Measurements from ENCODE around the gene SPDYE2. TPM values are rescaled to one million over a fixed set of nuclear protein-coding genes. Genes with fewer than 3 reads are reported as not detected.

Gene SPDYE2
- not detected in 5 replicates for total RNA-seq (2022; extraction: Qiagen RNA extraction; ENCODE audit: low read depth)

DNA sequence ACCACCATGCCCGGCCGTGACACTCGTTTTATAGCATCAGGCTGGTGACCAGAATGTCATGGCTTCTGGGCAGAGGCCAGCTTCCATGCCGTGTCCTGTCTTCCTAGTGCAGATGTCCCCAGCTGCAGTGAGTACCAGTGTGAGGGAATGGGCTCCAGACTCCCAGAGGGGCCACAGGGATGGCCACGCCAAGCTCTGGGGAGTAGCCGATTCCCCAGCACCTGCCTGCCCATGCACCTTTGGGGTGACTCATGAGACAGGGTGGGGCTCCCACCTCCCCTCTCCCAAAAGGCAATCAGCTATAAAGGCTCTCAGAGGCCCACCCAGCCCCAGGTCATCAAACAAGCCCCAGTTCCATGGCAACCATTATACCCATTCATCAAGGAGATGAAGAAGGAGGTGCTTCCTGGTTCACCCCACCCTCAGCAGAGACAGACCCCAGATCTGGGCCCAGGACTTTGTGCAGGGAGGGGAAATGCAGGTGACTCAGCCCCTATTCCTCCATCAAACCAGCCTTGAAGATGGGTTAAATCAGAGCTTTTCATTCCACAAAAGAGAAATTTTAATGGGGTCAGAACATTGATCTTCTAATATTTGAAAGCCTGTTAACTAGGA, at the start of gene SPDYE2:
Gene SPDYE2, plus strand, starts transcription at position 419 of the 615 bp plus-strand sequence. CDS start 2,030 bp downstream, outside the sequence.

DNA sequence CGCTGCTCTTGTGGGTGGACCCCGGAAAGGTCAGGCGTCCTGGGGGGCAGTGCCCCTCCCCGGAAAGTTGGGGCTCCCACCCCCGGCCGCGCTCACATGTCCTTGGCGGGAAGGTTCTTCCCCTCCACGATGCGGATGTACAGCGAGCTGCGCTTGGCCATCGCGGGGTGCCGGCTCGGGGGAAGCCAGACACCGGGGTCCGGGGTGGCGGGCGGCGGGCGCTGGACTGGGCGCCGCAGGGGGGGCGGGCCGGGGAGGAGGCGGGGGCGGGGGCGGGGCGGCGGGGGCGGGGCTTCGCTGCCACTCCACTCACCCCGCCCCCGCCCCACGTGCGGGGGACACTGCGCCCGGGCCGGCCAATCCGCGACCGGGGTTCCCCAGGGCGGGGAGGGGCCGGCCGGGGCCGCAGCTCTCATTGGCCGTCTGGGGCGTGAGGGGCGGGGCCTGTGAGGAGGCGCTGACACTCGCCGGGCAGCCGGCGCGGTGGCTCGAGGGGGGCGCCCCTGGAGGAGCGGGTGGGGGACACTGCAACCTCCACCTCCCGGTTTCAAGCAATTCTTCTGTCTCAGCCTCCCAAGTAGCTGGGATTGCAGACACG, 33.4 kb upstream of the SPDYE2 start, which contains the start of gene RASA4B:
Gene RASA4B, minus strand, starts transcription at position 228 of the 598 bp plus-strand sequence. Its CDS starts 67 bp downstream, at position 161.

DNA sequence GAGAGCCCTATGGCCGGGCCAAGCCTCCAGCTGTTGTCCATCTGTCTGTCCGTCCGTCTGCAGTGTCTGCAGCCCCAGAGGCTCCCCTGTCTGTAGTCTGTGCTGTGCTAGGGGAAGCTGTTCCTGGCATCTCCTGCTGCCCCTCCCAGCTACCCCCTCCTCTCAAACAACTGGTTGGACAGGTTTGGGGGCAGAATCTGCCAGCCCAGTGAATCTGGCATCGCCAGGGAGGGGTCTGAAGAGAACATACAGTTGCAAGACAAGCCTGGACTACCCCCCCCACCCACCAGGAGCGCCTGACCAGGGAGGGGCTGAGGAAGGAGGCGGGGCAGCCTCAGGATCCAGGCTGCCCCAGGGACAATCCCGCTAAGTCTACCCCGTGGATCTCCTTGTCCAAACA, 7.4 kb upstream of the SPDYE2 start, which contains the start of gene UPK3BL2:
Gene UPK3BL2, minus strand, starts transcription at position 101 of the 400 bp plus-strand sequence. Its CDS starts 60 bp downstream, at position 41.

GRCh38 chr7:102572261-102573239, 21.5 kb downstream of the SPDYE2 start, which contains the start of gene POLR2J3:
Gene POLR2J3 (minus strand): TSS chr7:102572583. CDS start chr7:102572521, 62 bp downstream.

Other genes with a start within 250 kb of the SPDYE2 start
- gene SPDYE6, start 194.8 kb upstream of the SPDYE2 start, total RNA-seq (2022; extraction: Qiagen RNA extraction; ENCODE audit: low read depth): not detected in 5 replicates
- 21.5 to 24.7 TPM (median 23.7 TPM) in 5 replicates for gene PRKRIP1, start 154.9 kb upstream of the SPDYE2 start, total RNA-seq (2022; extraction: Qiagen RNA extraction; ENCODE audit: low read depth)
- gene ORAI2, start 117.7 kb upstream of the SPDYE2 start, total RNA-seq (2022; extraction: Qiagen RNA extraction; ENCODE audit: low read depth): 25.6 to 39.5 TPM (median 38.0 TPM) in 5 replicates
- 9.3 to 12.9 TPM (median 11.5 TPM) in 5 replicates for gene ALKBH4, start 86.4 kb upstream of the SPDYE2 start, total RNA-seq (2022; extraction: Qiagen RNA extraction; ENCODE audit: low read depth)
- 22.8 to 33.4 TPM (median 26.4 TPM) in 5 replicates for gene LRWD1, start 86.2 kb upstream of the SPDYE2 start, total RNA-seq (2022; extraction: Qiagen RNA extraction; ENCODE audit: low read depth)
- 105 to 118 TPM (median 109 TPM) in 5 replicates for gene POLR2J, start 72.3 kb upstream of the SPDYE2 start, total RNA-seq (2022; extraction: Qiagen RNA extraction; ENCODE audit: low read depth)
- gene RASA4B, start 33.4 kb upstream of the SPDYE2 start, total RNA-seq (2022; extraction: Qiagen RNA extraction; ENCODE audit: low read depth): 1.0 to 2.1 TPM (median 1.5 TPM) in 5 replicates
- gene UPK3BL2, start 7.5 kb upstream of the SPDYE2 start, total RNA-seq (2022; extraction: Qiagen RNA extraction; ENCODE audit: low read depth): 1.6 to 2.3 TPM (median 2.0 TPM) in 5 replicates
- gene POLR2J3, start 21.4 kb downstream of the SPDYE2 start, total RNA-seq (2022; extraction: Qiagen RNA extraction; ENCODE audit: low read depth): 16.2 to 72.1 TPM (median 35.8 TPM) in 5 replicates
- gene RASA4, start 65.5 kb downstream of the SPDYE2 start, total RNA-seq (2022; extraction: Qiagen RNA extraction; ENCODE audit: low read depth): 1.7 to 2.7 TPM (median 2.3 TPM) in 5 replicates
- gene UPK3BL1, start 91.6 kb downstream of the SPDYE2 start, total RNA-seq (2022; extraction: Qiagen RNA extraction; ENCODE audit: low read depth): 7.1 to 16.1 TPM (median 11.6 TPM) in 5 replicates
- gene SPDYE2B, start 99.1 kb downstream of the SPDYE2 start, total RNA-seq (2022; extraction: Qiagen RNA extraction; ENCODE audit: low read depth): not detected in 5 replicates
- gene POLR2J2, start 120.4 kb downstream of the SPDYE2 start, total RNA-seq (2022; extraction: Qiagen RNA extraction; ENCODE audit: low read depth): 0.21 to 0.51 TPM (median 0.42 TPM) in 5 replicates
- gene FAM185A, start 197.8 kb downstream of the SPDYE2 start, total RNA-seq (2022; extraction: Qiagen RNA extraction; ENCODE audit: low read depth): 5.9 to 9.4 TPM (median 8.1 TPM) in 5 replicates